H9 (cell line): ENCODE results near the gene RPS26. TPM values are rescaled to one million over a fixed set of nuclear protein-coding genes. Genes with fewer than 3 reads are reported as not detected.

Experiments
- DNase-seq: peaks from one replicate; pipeline ENCODE4 v3.0.0-alpha.2; 2017
- H2AFZ ChIP-seq: one replicate; pipeline ENCODE4 v1.6.1; 2013; ENCODE audit warnings: mild to moderate bottlenecking, low read length, control low read depth, moderate library complexity
- H2AK5ac ChIP-seq: 2 replicates; pipeline ENCODE4 v1.6.1; 2013; ENCODE audit warnings: low read length, control low read depth, mixed read lengths; ENCODE audit not compliant: insufficient read length
- H2BK120ac ChIP-seq: one replicate; pipeline ENCODE4 v1.6.1; 2013; ENCODE audit warnings: low read depth, mild to moderate bottlenecking, low read length, control low read depth, inconsistent platforms; ENCODE audit not compliant: poor library complexity, severe bottlenecking
- H2BK12ac ChIP-seq: 2 replicates; pipeline ENCODE4 v1.6.1; 2013; ENCODE audit warnings: low read length, control low read depth, mixed read lengths, low read depth; ENCODE audit not compliant: insufficient read length
- H2BK15ac ChIP-seq: 2 replicates; pipeline ENCODE4 v1.6.1; 2013; ENCODE audit warnings: low read depth, low read length, control low read depth
- H2BK20ac ChIP-seq: one replicate; pipeline ENCODE4 v1.6.1; 2013; ENCODE audit warnings: low read depth, mild to moderate bottlenecking, low read length, control low read depth, inconsistent platforms; ENCODE audit not compliant: poor library complexity, severe bottlenecking
- H2BK5ac ChIP-seq: 2 replicates; pipeline ENCODE4 v1.6.1; 2013; ENCODE audit warnings: low read length, control low read depth, mixed read lengths; ENCODE audit not compliant: insufficient read length
- H3K14ac ChIP-seq: 2 replicates; pipeline ENCODE4 v1.6.1; 2013; ENCODE audit warnings: low read length, control low read depth; ENCODE audit not compliant: insufficient read depth
- H3K18ac ChIP-seq: 2 replicates; pipeline ENCODE4 v1.6.1; 2013; ENCODE audit warnings: low read depth, mild to moderate bottlenecking, mixed read lengths, low read length, control low read depth; ENCODE audit not compliant: insufficient read length
- H3K23ac ChIP-seq: 2 replicates; pipeline ENCODE4 v1.6.1; 2013; ENCODE audit warnings: low read length, control low read depth, mixed read lengths, low read depth; ENCODE audit not compliant: insufficient read length
- H3K23me2 ChIP-seq: 2 replicates; pipeline ENCODE4 v1.6.1; 2013; ENCODE audit warnings: low read depth, mild to moderate bottlenecking, mixed read lengths, low read length, control low read depth; ENCODE audit not compliant: insufficient read length, poor library complexity, severe bottlenecking
- H3K27ac ChIP-seq: 2 replicates; pipeline ENCODE4 v1.5.1; 2013; ENCODE audit warnings: low read length, control low read depth, mixed read lengths, low read depth; ENCODE audit not compliant: insufficient read length
- H3K27me3 ChIP-seq: 2 replicates; pipeline ENCODE4 v1.6.1; 2013; ENCODE audit warnings: low read length, control low read depth, inconsistent platforms; ENCODE audit not compliant: insufficient read depth
- H3K4ac ChIP-seq: 2 replicates; pipeline ENCODE4 v1.6.1; 2013; ENCODE audit warnings: low read depth, mild to moderate bottlenecking, control low read depth, inconsistent platforms, low read length, moderate library complexity
- H3K4me1 ChIP-seq: 2 replicates; pipeline ENCODE4 v1.6.1; 2013; ENCODE audit warnings: low read length, control low read depth, inconsistent platforms; ENCODE audit not compliant: insufficient read depth
- H3K4me2 ChIP-seq: 2 replicates; pipeline ENCODE4 v1.6.1; 2013; ENCODE audit warnings: low read length, control low read depth, mixed read lengths; ENCODE audit not compliant: insufficient read length, insufficient read depth
- H3K56ac ChIP-seq: 2 replicates; pipeline ENCODE4 v1.6.1; 2013; ENCODE audit warnings: low read depth, mild to moderate bottlenecking, mixed read lengths, low read length, control low read depth; ENCODE audit not compliant: insufficient read length
- H3K79me1 ChIP-seq: 2 replicates; pipeline ENCODE4 v1.6.1; 2013; ENCODE audit warnings: low read depth, mild to moderate bottlenecking, moderate library complexity, low read length, control low read depth, inconsistent platforms; ENCODE audit not compliant: insufficient read depth, poor library complexity, severe bottlenecking
- H3K79me2 ChIP-seq: 2 replicates; pipeline ENCODE4 v1.6.1; 2013; ENCODE audit warnings: low read length, control low read depth, inconsistent platforms; ENCODE audit not compliant: insufficient read depth
- H3K9ac ChIP-seq: 2 replicates; pipeline ENCODE4 v1.6.1; 2013; ENCODE audit warnings: low read length, control low read depth, mixed read lengths; ENCODE audit not compliant: insufficient read length; ENCODE audit errors: extremely low read depth
- H3K9me3 ChIP-seq: one replicate; pipeline ENCODE4 v1.6.1; 2013; ENCODE audit warnings: low read depth, low read length, inconsistent platforms; ENCODE audit not compliant: control insufficient read depth
- H3T11ph ChIP-seq: one replicate; pipeline ENCODE4 v1.6.1; 2013; ENCODE audit warnings: mild to moderate bottlenecking, low read length, control low read depth, inconsistent platforms
- H4K20me1 ChIP-seq: one replicate; pipeline ENCODE4 v1.6.1; 2013; ENCODE audit not compliant: control insufficient read depth, insufficient read length, insufficient read depth
- H4K5ac ChIP-seq: 2 replicates; pipeline ENCODE4 v1.6.1; 2013; ENCODE audit warnings: low read depth, mild to moderate bottlenecking, mixed read lengths, low read length, control low read depth; ENCODE audit not compliant: insufficient read length
- H4K8ac ChIP-seq: replicated peaks from 2 replicates; pipeline ENCODE4 v1.6.1; 2013; ENCODE audit warnings: low read length, control low read depth, mixed read lengths, low read depth; ENCODE audit not compliant: insufficient read length
- H4K91ac ChIP-seq: 2 replicates; pipeline ENCODE4 v1.6.1; 2013; ENCODE audit warnings: low read depth, mild to moderate bottlenecking, moderate library complexity, mixed read lengths, low read length, control low read depth; ENCODE audit not compliant: insufficient read length
- H3K27ac Mint-ChIP-seq, 3 experiments: 2 replicates in 2 of 3; 3 replicates in 1 of 3; pipeline ENCODE4 v1.8.0; 2020 to 2021; ENCODE audit warnings: mixed read lengths in 3 of 3, mild to moderate bottlenecking in 1 of 3, moderate library complexity in 1 of 3
- H3K27me3 Mint-ChIP-seq: 2 replicates; pipeline ENCODE4 v1.8.0; 2021; ENCODE audit warnings: low read depth, mild to moderate bottlenecking, moderate library complexity, mixed read lengths
- H3K36me3 Mint-ChIP-seq, 3 experiments: 2 replicates in 2 of 3; 3 replicates in 1 of 3; pipeline ENCODE4 v1.8.0; 2020 to 2021; ENCODE audit warnings: low read depth in 3 of 3, mixed read lengths in 3 of 3; ENCODE audit not compliant: insufficient read depth in 1 of 3
- H3K4me1 Mint-ChIP-seq, 2 experiments: 2 replicates each; pipeline ENCODE4 v1.8.0; 2020; ENCODE audit warnings: mixed read lengths in 2 of 2
- H3K4me3 Mint-ChIP-seq, 2 experiments: 2 replicates in 1 of 2; 3 replicates in 1 of 2; pipeline ENCODE4 v1.8.0; 2020 to 2021; ENCODE audit warnings: mild to moderate bottlenecking in 2 of 2, mixed read lengths in 2 of 2, moderate library complexity in 1 of 2
- H3K9me3 Mint-ChIP-seq, 2 experiments: 2 replicates in 1 of 2; 3 replicates in 1 of 2; pipeline ENCODE4 v1.8.0; 2020; ENCODE audit warnings: mild to moderate bottlenecking in 2 of 2, mixed read lengths in 2 of 2, moderate library complexity in 1 of 2
- CTCF ChIP-seq: fragments of 200-600 bp; sonication (generic); conservative IDR thresholded peaks from 3 replicates; pipeline ENCODE4 v1.8.0; 2021; ENCODE audit warnings: antibody characterized with exemption, mild to moderate bottlenecking
- WGBS: extraction: QIAGEN DNeasy Blood & Tissue Kit; methylation state at CpG from one replicate; pipeline ENCODE4 v1.1.7; 2013; ENCODE audit warnings: missing lambda C conversion rate, low lambda C conversion rate, mixed read lengths; ENCODE audit not compliant: insufficient read length; ENCODE audit errors: extremely low coverage; 5-methylcytosine and 5-hydroxymethylcytosine counted together
- total RNA-seq: library from RNA; stranded (reverse); gene quantifications from 2 replicates; pipeline ENCODE4 v1.2.1, GENCODE V29; 2021

RPS26 gene
- total RNA-seq, 1 experiment from 2014 or later = 51.9 TPM

- Histone ChIP-seq H3K4ac (no peak overlapping the region), H3K4me1 (no peaks in the 10 kb centered on the region), H4K5ac (no peak overlapping the region), H2BK20ac (no peak overlapping the region), H3K56ac (no peak overlapping the region), H3T11ph (no peak overlapping the region), H4K20me1 (no peaks in the 10 kb centered on the region), H3K23me2 (no peaks in the 10 kb centered on the region), H3K79me1 (no peaks in the 10 kb centered on the region), H2BK120ac (no peak overlapping the region), H3K9me3 (no peaks in the 10 kb centered on the region), H2BK12ac (no peak overlapping the region), H2BK15ac (no peak overlapping the region), H3K79me2 (no peaks in the 10 kb centered on the region), H3K27ac (no peak overlapping the region), H3K27me3 (no peaks in the 10 kb centered on the region), H3K4me2 (no peak overlapping the region), H3K9ac (no peak overlapping the region), H2BK5ac (no peak overlapping the region), H4K8ac (no peak overlapping the region), H2AFZ (no peak overlapping the region), H3K18ac (no peak overlapping the region), H4K91ac (no peak overlapping the region), H2AK5ac (no peak overlapping the region), H3K14ac (no peak overlapping the region), H3K23ac (no peak overlapping the region)
- no peak for DNase-seq
- Mint-ChIP-seq H3K36me3 (peaks cover 18 to 55% (median 51%) of the 10 kb centered on the region in 3 experiments; a peak in 6 of 7 replicates), H3K4me1 (peaks cover 2 to 8% of the 10 kb centered on the region in 2 experiments; a peak in 3 of 4 replicates), H3K27ac (no peak overlapping the region), H3K9me3 (no peaks in the 10 kb centered on the region), H3K27me3 (no peaks in the 10 kb centered on the region), H3K4me3 (no peak overlapping the region)
- TF ChIP-seq CTCF = no peak
- no CpG with 5 or more reads among the region's 21 CpGs for WGBS
These were observed 7.0 kb upstream of the RPS26 start for GRCh38 chr12:56034586-56035332.
